GM12875 (cell line): ENCODE results near the gene BABAM1.

Experiments used
- H3K4me3 ChIP-seq: one replicate; pipeline ENCODE4 v1.5.1; 2011; ENCODE audit warnings: low read depth, low read length, control low read depth
- TF ChIP-seq, protein P1 (sequence below): IDR thresholded peaks from 2 replicates; pipeline ENCODE4 v1.5.1; 2011; ENCODE audit warnings: low read depth, mild to moderate bottlenecking, control low read depth, inconsistent platforms, low read length, moderate library complexity, borderline replicate concordance; ENCODE audit not compliant: insufficient read depth

Gene BABAM1

DNA sequence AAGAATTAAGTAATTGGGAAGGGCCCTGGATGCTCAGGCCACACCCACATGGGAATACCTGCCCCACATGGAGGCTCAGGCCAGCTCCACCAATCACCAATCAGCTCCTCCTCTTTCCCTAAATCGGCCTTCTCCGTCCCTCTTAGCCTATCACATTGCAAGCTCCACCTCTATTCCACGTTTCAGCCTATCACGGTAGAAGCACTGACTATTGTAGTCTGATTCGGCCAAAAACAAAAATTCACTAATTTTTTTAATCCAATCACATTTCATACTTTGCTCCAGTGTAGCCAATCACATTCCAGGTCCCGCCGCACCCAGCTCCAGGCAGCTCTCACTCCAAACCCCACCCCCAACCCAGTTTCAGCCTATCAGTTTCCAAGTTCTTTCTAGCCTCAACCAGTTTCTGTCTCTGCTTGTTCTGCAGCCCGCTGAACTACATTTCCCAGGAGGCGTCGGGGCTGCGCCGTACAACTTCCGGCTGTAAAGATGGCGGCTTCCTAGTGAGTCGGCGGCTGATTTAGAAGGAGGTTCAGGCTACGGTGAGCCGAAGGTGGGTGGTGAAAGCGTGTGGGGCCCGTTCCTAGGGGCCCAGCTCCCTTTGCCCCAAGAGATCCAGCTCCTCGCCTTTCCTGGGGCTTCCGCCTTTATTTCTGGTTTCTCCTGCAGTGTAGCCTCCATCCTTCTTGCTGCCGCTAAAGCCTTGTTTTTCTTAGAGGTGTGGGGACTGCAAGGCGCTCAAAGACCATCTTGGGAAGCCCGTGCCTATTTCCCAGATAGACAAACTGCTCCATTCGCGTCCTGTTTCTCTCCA lies at the start of gene BABAM1:
TSS of gene BABAM1 (plus strand) at position 469 of the 814 bp plus-strand sequence. CDS start 1,364 bp downstream, outside the sequence.
- TF ChIP-seq, protein P1, sequence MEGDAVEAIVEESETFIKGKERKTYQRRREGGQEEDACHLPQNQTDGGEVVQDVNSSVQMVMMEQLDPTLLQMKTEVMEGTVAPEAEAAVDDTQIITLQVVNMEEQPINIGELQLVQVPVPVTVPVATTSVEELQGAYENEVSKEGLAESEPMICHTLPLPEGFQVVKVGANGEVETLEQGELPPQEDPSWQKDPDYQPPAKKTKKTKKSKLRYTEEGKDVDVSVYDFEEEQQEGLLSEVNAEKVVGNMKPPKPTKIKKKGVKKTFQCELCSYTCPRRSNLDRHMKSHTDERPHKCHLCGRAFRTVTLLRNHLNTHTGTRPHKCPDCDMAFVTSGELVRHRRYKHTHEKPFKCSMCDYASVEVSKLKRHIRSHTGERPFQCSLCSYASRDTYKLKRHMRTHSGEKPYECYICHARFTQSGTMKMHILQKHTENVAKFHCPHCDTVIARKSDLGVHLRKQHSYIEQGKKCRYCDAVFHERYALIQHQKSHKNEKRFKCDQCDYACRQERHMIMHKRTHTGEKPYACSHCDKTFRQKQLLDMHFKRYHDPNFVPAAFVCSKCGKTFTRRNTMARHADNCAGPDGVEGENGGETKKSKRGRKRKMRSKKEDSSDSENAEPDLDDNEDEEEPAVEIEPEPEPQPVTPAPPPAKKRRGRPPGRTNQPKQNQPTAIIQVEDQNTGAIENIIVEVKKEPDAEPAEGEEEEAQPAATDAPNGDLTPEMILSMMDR, result no peak
- H3K4me3 ChIP-seq, result peak within 1 kb of the TSS; percentile 71

DNA sequence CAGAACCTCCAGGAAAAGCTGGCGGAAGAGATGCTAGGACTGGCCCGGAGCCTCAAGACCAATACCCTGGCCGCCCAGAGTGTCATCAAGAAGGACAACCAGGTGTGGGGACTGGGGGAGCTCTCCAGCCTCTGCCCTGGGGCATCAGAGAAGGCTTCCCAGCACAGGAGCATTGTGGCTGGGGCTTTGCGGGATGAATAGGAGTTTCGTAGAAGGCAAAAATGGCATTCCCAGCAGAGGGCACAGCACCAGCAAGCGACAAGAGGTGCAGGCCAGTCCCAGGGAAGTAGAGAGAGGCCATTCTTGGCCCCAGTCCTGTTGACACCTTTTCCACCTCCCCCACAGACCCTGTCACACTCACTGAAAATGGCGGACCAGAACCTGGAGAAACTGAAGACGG lies 48.0 kb upstream of the BABAM1 start:
- no peak overlapping the region for H3K4me3 ChIP-seq
- TF ChIP-seq, protein P1, result no peak

DNA sequence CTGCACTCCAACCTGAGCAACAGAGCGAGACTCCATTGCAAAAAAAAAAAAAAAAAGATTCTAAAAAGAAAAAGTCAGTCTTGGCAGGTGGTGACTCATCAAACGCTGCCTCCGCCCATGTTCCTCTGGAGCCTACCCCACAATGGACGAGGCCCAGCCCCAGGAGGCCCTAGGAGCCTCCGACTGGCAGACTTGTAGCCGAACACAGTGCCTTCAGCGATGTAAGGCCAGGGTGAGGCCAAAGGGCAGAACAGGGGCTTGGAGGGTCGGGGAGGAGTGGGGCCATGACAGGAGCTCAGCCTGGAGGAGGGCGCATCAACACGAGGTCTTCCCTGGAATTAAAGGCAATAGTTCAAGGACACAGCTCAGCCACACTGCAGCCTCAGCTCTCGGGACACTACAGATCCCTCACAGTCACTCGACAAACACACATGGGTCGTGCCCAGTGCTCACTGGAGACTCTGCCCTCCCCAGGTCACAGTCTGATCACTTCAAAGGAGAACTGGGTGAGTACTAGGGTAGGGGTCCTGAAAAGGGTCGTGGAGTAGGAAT lies 47.0 kb upstream of the BABAM1 start:
- H3K4me3 ChIP-seq, result no peak overlapping the region
- TF ChIP-seq, protein P1, result no peak

DNA sequence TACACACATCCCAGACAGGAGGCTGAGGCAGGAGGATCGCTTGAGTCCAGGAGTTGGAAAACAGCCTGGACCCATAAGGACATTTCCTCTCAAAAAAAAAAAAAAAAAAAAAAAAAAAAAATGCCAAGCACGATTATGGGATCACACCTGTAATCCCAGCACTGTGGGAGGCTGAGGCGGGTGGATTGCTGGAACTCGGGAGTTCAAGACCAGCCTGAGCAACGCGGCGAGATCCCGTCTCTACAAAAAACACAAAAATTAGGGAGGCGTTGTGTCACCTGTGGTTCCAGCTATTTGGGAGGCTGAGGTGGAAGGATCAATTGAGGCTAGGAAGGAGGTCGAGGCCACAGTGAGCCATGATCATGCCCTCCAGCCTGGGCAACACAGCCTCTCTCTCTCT lies 42.2 kb upstream of the BABAM1 start:
- no peak overlapping the region for H3K4me3 ChIP-seq
- TF ChIP-seq, protein P1, result no peak

DNA sequence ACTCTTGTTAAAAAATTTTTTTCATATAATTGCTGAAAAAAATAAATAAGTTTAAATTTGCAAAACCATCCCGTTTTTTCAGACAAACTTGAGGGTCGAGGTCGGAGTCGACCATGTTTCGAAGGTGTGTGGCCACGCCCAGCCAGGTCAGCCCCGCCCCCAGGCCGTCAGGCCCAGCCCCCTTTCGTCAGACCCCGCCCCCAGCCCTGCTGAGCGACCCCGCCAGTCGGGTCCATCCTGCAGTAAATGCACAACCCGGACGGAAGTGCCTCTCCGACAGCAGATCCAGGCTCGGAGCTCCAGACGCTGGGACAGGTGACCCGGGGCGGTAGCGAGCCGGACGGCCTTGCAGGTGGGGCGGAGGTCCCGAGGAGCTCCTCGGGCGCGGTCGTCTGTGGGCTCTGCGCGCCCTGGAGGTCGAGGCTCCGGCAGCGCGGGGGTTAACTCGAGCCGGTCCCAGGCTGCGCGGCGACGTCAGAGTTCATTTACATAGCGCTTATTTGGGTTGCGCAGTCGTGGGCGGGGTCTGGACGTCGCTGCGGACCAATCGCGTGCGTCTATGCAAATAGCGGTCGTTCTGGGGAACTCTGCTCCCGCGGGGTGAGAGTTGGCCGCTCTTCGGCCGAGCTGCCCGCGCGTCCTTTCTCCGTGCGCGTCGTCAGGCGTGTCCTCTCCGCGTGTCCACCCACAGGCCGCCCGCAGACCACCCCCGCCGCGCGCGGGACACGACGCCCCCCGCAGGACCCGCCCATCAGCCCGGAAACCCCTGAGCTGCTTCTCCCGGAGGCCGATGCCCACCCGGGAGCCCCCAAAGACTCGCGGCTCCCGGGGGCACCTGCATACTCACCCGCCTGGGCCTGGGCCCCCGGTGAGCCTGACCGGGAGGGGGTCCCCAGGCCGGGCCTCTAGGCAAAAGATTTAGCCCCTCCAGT lies 41.0 kb upstream of the BABAM1 start, which contains the start of gene OCEL1:
TSS of gene OCEL1 (plus strand) at position 225 of the 932 bp plus-strand sequence. CDS start at position 247, 22 bp downstream.
- H3K4me3 ChIP-seq, result peak within 1 kb of the TSS; percentile 70
- TF ChIP-seq, protein P1, result no peak

DNA sequence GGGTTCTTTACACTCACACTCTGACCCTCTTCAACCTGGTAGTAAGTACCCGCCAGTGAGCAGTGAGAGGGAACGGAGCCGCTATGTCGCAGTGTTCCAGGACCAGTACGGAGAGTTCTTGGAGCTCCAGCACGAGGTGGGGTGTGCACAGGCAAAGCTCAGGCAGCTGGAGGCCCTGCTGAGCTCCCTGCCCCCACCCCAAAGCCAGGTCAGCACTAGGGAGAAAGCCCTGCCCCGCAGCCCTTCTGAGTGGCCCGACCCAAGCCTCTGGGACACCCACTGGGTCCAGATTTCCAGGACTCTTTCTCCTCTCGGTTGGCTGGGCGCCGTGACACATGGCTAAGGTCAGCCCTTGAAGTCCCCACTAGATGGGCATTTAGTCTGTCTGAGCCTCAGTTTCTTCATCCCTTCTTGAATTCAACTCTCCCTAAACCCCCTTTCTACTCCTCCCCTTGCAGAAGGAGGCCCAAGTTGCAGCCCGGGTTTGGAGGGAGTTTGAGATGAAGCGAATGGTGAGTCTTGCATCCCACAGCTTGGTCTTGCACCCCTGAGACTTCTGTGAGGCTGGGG lies 39.4 kb upstream of the BABAM1 start:
- no peak overlapping the region for H3K4me3 ChIP-seq
- TF ChIP-seq, protein P1, result no peak
